ENCODE measurements around the gene PCSK5.

DNA sequence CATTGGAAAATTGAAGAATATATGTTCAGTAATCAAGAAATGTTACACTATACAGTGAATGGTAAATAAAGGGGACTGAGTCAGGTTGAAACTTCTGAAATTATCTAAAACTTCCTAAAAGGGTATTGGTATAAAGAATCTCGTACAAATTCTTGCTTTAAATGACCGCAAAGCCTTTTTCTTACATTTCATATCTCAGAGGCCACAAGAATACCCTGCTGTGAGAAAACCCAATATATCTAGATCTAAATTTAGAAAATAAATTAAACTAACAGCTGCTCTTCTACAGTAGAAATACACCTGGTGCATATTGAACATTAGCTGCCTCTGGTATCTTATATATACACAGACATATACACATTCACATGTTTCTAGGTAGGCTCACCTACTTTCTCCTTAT, 221.7 kb downstream of the PCSK5 start:
- TF ChIP-seq, protein P1, sequence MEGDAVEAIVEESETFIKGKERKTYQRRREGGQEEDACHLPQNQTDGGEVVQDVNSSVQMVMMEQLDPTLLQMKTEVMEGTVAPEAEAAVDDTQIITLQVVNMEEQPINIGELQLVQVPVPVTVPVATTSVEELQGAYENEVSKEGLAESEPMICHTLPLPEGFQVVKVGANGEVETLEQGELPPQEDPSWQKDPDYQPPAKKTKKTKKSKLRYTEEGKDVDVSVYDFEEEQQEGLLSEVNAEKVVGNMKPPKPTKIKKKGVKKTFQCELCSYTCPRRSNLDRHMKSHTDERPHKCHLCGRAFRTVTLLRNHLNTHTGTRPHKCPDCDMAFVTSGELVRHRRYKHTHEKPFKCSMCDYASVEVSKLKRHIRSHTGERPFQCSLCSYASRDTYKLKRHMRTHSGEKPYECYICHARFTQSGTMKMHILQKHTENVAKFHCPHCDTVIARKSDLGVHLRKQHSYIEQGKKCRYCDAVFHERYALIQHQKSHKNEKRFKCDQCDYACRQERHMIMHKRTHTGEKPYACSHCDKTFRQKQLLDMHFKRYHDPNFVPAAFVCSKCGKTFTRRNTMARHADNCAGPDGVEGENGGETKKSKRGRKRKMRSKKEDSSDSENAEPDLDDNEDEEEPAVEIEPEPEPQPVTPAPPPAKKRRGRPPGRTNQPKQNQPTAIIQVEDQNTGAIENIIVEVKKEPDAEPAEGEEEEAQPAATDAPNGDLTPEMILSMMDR (IDR thresholded peaks at IDR 0.05 in 2 of 3, conservative IDR thresholded peaks at IDR 0.05 in 1 of 3; ENCODE audit: borderline replicate concordance in 1 of 3, insufficient read depth in 1 of 3, low read depth in 2 of 3, low read length in 2 of 3), result no peak
- TF ChIP-seq ZNF274 (IDR thresholded peaks at IDR 0.05; ENCODE audit: low read depth, low read length), result no peak
- no peak for TF ChIP-seq SIN3A (IDR thresholded peaks at IDR 0.05; ENCODE audit: low read depth)
- TF ChIP-seq, protein P2, sequence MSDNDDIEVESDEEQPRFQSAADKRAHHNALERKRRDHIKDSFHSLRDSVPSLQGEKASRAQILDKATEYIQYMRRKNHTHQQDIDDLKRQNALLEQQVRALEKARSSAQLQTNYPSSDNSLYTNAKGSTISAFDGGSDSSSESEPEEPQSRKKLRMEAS (IDR thresholded peaks at IDR 0.05), result no peak
- no peak for TF ChIP-seq POLR2AphosphoS5 (IDR thresholded peaks at IDR 0.05; ENCODE audit: low read depth, low read length)
- TF ChIP-seq POLR2A (IDR thresholded peaks at IDR 0.05; ENCODE audit: borderline replicate concordance, extremely low read depth, insufficient read depth, insufficient read length), result no peak
- no peak for TF ChIP-seq SP1 (IDR thresholded peaks at IDR 0.05; ENCODE audit: low read depth)
- TF ChIP-seq EZH2phosphoT487 (IDR thresholded peaks at IDR 0.05; ENCODE audit: borderline replicate concordance), result no peak
- no peak for TF ChIP-seq EZH2 (IDR thresholded peaks at IDR 0.05)
- no peak for TF ChIP-seq RAD21 (IDR thresholded peaks at IDR 0.05; ENCODE audit: low read depth)
- TF ChIP-seq TCF7L2 (IDR thresholded peaks at IDR 0.05; ENCODE audit: borderline replicate concordance, extremely low read depth, insufficient read depth, insufficient read length), result no peak
- TF ChIP-seq ZFX (IDR thresholded peaks at IDR 0.05), result no peak
